Tibial artery (tissue), 4 donors: Measurements from ENCODE around the gene GFRA3.

Experiments used
- DNase-seq, 2 donors: peaks; one replicate each; pipeline ENCODE4 v3.0.0-alpha.2; 2019
- H3K27ac ChIP-seq, 2 donors: fragments of 200-600 bp; sonication (generic) in 1 of 2; 1 replicate in 1 of 2; 2 replicates in 1 of 2; pipeline ENCODE4 v1.5.1; 2018 to 2019; ENCODE audit warnings: mild to moderate bottlenecking in 1 of 2
- H3K27me3 ChIP-seq, 2 donors: fragments of 200-600 bp; sonication (generic) in 1 of 2; one replicate each; pipeline versions ENCODE4 v1.5.1 to v1.6.0; 2016 to 2019
- H3K36me3 ChIP-seq, 3 donors: fragments of 200-600 bp; sonication (generic) in 2 of 3; one replicate each; pipeline ENCODE4 v1.5.1; 2016 to 2019; ENCODE audit warnings: mild to moderate bottlenecking in 2 of 3
- H3K4me1 ChIP-seq, 4 donors: fragments of 200-600 bp; sonication (generic) in 2 of 4; 1 replicate in 3 of 4; 2 replicates in 1 of 4; pipeline ENCODE4 v1.5.1; 2016 to 2019
- H3K4me3 ChIP-seq, 2 donors: fragments of 200-600 bp; sonication (generic) in 1 of 2; 1 replicate in 1 of 2; 2 replicates in 1 of 2; pipeline ENCODE4 v1.5.1; 2018 to 2019; ENCODE audit warnings: mild to moderate bottlenecking in 2 of 2
- H3K9me3 ChIP-seq, 3 donors: fragments of 200-600 bp; sonication (generic) in 1 of 3; one replicate each; pipeline ENCODE4 v1.5.1; 2016 to 2019
- CTCF ChIP-seq, 2 experiments: fragments of 200-600 bp in 1 of 2; fragments of 450-650 bp in 1 of 2; IDR thresholded peaks; one replicate each; pipeline ENCODE4 v1.5.1; 2017 to 2019; ENCODE audit warnings: antibody characterized with exemption in 2 of 2, mild to moderate bottlenecking in 1 of 2, moderate library complexity in 1 of 2
- intact Hi-C: fragments of 100-400 bp; cut with DNase I; formaldehyde crosslinking; loops from one replicate; pipeline ENCODE4 v1.15.0; 2023; ENCODE audit warnings: low total_unique reads

GFRA3 gene

GRCh38 chr5:138246334-138246733, 28.1 kb downstream of the GFRA3 start:
- no peak for DNase-seq
- Histone ChIP-seq H3K27me3 (no peaks in the 10 kb centered on the region), H3K4me3 (no peak overlapping the region), H3K36me3 (no peaks in the 10 kb centered on the region), H3K27ac (no peak overlapping the region), H3K9me3 (no peaks in the 10 kb centered on the region), H3K4me1 (peaks cover 0 to 11% (median 8%) of the 10 kb centered on the region in 4 donors)
- intact Hi-C loops, result no loop called here
- no peak for TF ChIP-seq CTCF (IDR thresholded peaks at IDR 0.05)

GRCh38 chr5:138245717-138246116, 28.7 kb downstream of the GFRA3 start:
- H3K4me3 ChIP-seq, result no peak overlapping the region
- TF ChIP-seq CTCF (IDR thresholded peaks at IDR 0.05), result no peak
- peaks cover 0 to 12% (median 10%) of the 10 kb centered on the region in 4 donors for H3K4me1 ChIP-seq
- no peaks in the 10 kb centered on the region for H3K9me3 ChIP-seq
- no peak overlapping the region for H3K27ac ChIP-seq
- H3K27me3 ChIP-seq, result no peaks in the 10 kb centered on the region
- no peak for DNase-seq
- no peaks in the 10 kb centered on the region for H3K36me3 ChIP-seq
- intact Hi-C loops, result no loop called here

- TF ChIP-seq CTCF (IDR thresholded peaks at IDR 0.05), result no peak
- Histone ChIP-seq H3K27ac (no peak overlapping the region), H3K36me3 (no peaks in the 10 kb centered on the region), H3K9me3 (no peaks in the 10 kb centered on the region), H3K27me3 (no peaks in the 10 kb centered on the region), H3K4me1 (peaks cover 0 to 12% (median 10%) of the 10 kb centered on the region in 4 donors), H3K4me3 (no peak overlapping the region)
- DNase-seq, result no peak
- intact Hi-C loops, result no loop called here
Measured at GRCh38 chr5:138243794-138244193, 30.6 kb downstream of the GFRA3 start.

GRCh38 chr5:138241688-138242571, 32.5 kb downstream of the GFRA3 start:
- H3K4me3 ChIP-seq, result peak overlapping the region; percentile 44 to 58
- no peaks in the 10 kb centered on the region for H3K27me3 ChIP-seq
- peaks cover 0 to 12% (median 10%) of the 10 kb centered on the region in 4 donors for H3K4me1 ChIP-seq
- no peaks in the 10 kb centered on the region for H3K9me3 ChIP-seq
- no peaks in the 10 kb centered on the region for H3K36me3 ChIP-seq
- intact Hi-C loops, result no loop called here
- peak; percentile 22 to 64 for DNase-seq
- TF ChIP-seq CTCF (IDR thresholded peaks at IDR 0.05), result no peak
- peak overlapping the region; percentile 8 to 47 for H3K27ac ChIP-seq

GRCh38 chr5:138240650-138241385, 33.6 kb downstream of the GFRA3 start:
- no peaks in the 10 kb centered on the region for H3K36me3 ChIP-seq
- peaks cover 0 to 12% (median 10%) of the 10 kb centered on the region in 4 donors for H3K4me1 ChIP-seq
- TF ChIP-seq CTCF (IDR thresholded peaks at IDR 0.05), result no peak
- H3K4me3 ChIP-seq, result no peak overlapping the region
- no peak for DNase-seq
- no peaks in the 10 kb centered on the region for H3K27me3 ChIP-seq
- H3K9me3 ChIP-seq, result no peaks in the 10 kb centered on the region
- no peak overlapping the region for H3K27ac ChIP-seq
- intact Hi-C loops, result no loop called here
